Measurements from ENCODE around the gene TMEM170B. TPM values are rescaled to one million over a fixed set of nuclear protein-coding genes. Genes with fewer than 3 reads are reported as not detected.

The TMEM170B gene
- total RNA-seq, 1 donor from 2014 or later, result 19.7 TPM

- peaks cover 21% of the 10 kb centered on the region for H3K9me3 Mint-ChIP-seq
These were observed 22.9 kb upstream of the TMEM170B start for GRCh38 chr6:11514672-11515071.

GRCh38 chr6:11515763-11516162 lies 21.8 kb upstream of the TMEM170B start:
- Histone ChIP-seq H3K4me1 (no peaks in the 10 kb centered on the region), H3K4me3 (no peak overlapping the region), H3K27me3 (no peaks in the 10 kb centered on the region), H3K9me3 (ENCODE audit: low read depth) (no peaks in the 10 kb centered on the region), H3K36me3 (no peaks in the 10 kb centered on the region), H3K4me2 (no peak overlapping the region), H2AFZ (replicated peaks) (no peak overlapping the region), H4K20me1 (ENCODE audit: low read depth) (no peaks in the 10 kb centered on the region), H3K27ac (no peak overlapping the region), H3K9ac (no peak overlapping the region), H3F3A (ENCODE audit: low read depth) (no peaks in the 10 kb centered on the region), H3K79me2 (ENCODE audit: low read depth) (no peaks in the 10 kb centered on the region)
- Mint-ChIP-seq H3K27ac (no peak overlapping the region), H3K36me3 (no peaks in the 10 kb centered on the region), H3K4me1 (no peaks in the 10 kb centered on the region), H3K27me3 (ENCODE audit: insufficient read depth, low read depth) (peaks cover 2% of the 10 kb centered on the region), H3K9me3 (peaks cover 19% of the 10 kb centered on the region), H3K4me3 (no peak overlapping the region)
- no peak for DNase-seq (ENCODE audit: low spot score)
- TF ChIP-seq EZH2phosphoT487 (IDR thresholded peaks at IDR 0.05) (no peak), CTCF (IDR thresholded peaks at IDR 0.05) (no peak), EZH2 (IDR thresholded peaks at IDR 0.05) (no peak)

More at GRCh38 chr6:11514672-11515071, 22.9 kb upstream of the TMEM170B start:
- no peaks in the 10 kb centered on the region for H3K4me1 Mint-ChIP-seq
- H3K27me3 ChIP-seq, result no peaks in the 10 kb centered on the region
- H3K9ac ChIP-seq, result no peak overlapping the region
- DNase-seq (ENCODE audit: low spot score), result no peak
- no peaks in the 10 kb centered on the region for H3F3A ChIP-seq (ENCODE audit: low read depth)
- no peak overlapping the region for H3K27ac ChIP-seq
- no peak overlapping the region for H3K27ac Mint-ChIP-seq
- peak overlapping the region; percentile 83 for H2AFZ ChIP-seq (replicated peaks)
- H3K4me3 ChIP-seq, result no peak overlapping the region
- H4K20me1 ChIP-seq (ENCODE audit: low read depth), result no peaks in the 10 kb centered on the region
- H3K4me3 Mint-ChIP-seq, result no peak overlapping the region
- no peaks in the 10 kb centered on the region for H3K36me3 Mint-ChIP-seq
- TF ChIP-seq EZH2 (IDR thresholded peaks at IDR 0.05), result no peak
- no peak for TF ChIP-seq EZH2phosphoT487 (IDR thresholded peaks at IDR 0.05)
- H3K79me2 ChIP-seq (ENCODE audit: low read depth), result no peaks in the 10 kb centered on the region
- peaks cover 2% of the 10 kb centered on the region for H3K27me3 Mint-ChIP-seq (ENCODE audit: insufficient read depth, low read depth)
- H3K4me1 ChIP-seq, result no peaks in the 10 kb centered on the region
- H3K36me3 ChIP-seq, result no peaks in the 10 kb centered on the region
- no peaks in the 10 kb centered on the region for H3K9me3 ChIP-seq (ENCODE audit: low read depth)
- H3K4me2 ChIP-seq, result no peak overlapping the region

GRCh38 chr6:11522812-11523605 lies 14.5 kb upstream of the TMEM170B start:
- H3F3A ChIP-seq (ENCODE audit: low read depth), result no peaks in the 10 kb centered on the region
- TF ChIP-seq CTCF (IDR thresholded peaks at IDR 0.05), result no peak
- TF ChIP-seq EZH2phosphoT487 (IDR thresholded peaks at IDR 0.05), result no peak
- TF ChIP-seq EZH2 (IDR thresholded peaks at IDR 0.05), result no peak
- H3K27me3 Mint-ChIP-seq (ENCODE audit: insufficient read depth, low read depth), result no peaks in the 10 kb centered on the region
- DNase-seq (ENCODE audit: low spot score), result no peak
- no peaks in the 10 kb centered on the region for H4K20me1 ChIP-seq (ENCODE audit: low read depth)
- H3K4me3 Mint-ChIP-seq, result no peak overlapping the region
- no peaks in the 10 kb centered on the region for H3K4me1 ChIP-seq
- H3K27ac ChIP-seq, result no peak overlapping the region
- H3K9ac ChIP-seq, result no peak overlapping the region
- H3K9me3 Mint-ChIP-seq, result peaks cover 8% of the 10 kb centered on the region
- H3K4me2 ChIP-seq, result no peak overlapping the region
- no peaks in the 10 kb centered on the region for H3K4me1 Mint-ChIP-seq
- no peaks in the 10 kb centered on the region for H3K9me3 ChIP-seq (ENCODE audit: low read depth)
- no peak overlapping the region for H2AFZ ChIP-seq (replicated peaks)
- no peaks in the 10 kb centered on the region for H3K36me3 Mint-ChIP-seq
- no peaks in the 10 kb centered on the region for H3K79me2 ChIP-seq (ENCODE audit: low read depth)
- H3K4me3 ChIP-seq, result no peak overlapping the region
- no peaks in the 10 kb centered on the region for H3K36me3 ChIP-seq
- H3K27me3 ChIP-seq, result no peaks in the 10 kb centered on the region
- no peak overlapping the region for H3K27ac Mint-ChIP-seq

All from neural progenitor cell (in vitro differentiated cells).